IPS-20b (cell line): Measurements from ENCODE around the gene ACTN2.

Experiments
- H3K27ac ChIP-seq: one replicate; pipeline ENCODE4 v1.5.1; 2013; ENCODE audit warnings: low read length
- H3K27me3 ChIP-seq: 2 replicates; pipeline ENCODE4 v1.6.1; 2013; ENCODE audit warnings: mild to moderate bottlenecking, low read length, inconsistent platforms; ENCODE audit not compliant: insufficient read depth
- H3K36me3 ChIP-seq: 2 replicates; pipeline ENCODE4 v1.6.1; 2013; ENCODE audit warnings: low read depth, mild to moderate bottlenecking, inconsistent platforms, low read length, moderate library complexity; ENCODE audit not compliant: insufficient read depth
- H3K4me1 ChIP-seq: 2 replicates; pipeline ENCODE4 v1.6.1; 2013; ENCODE audit warnings: mild to moderate bottlenecking, control low read depth, inconsistent platforms, low read length, moderate library complexity; ENCODE audit not compliant: insufficient read depth
- H3K4me3 ChIP-seq: 2 replicates; pipeline ENCODE4 v1.5.1; 2013; ENCODE audit warnings: mild to moderate bottlenecking, low read length, inconsistent platforms
- H3K9ac ChIP-seq: 2 replicates; pipeline ENCODE4 v1.6.1; 2013; ENCODE audit warnings: low read depth, mild to moderate bottlenecking, inconsistent platforms, low read length, moderate library complexity
- H3K9me3 ChIP-seq: 2 replicates; pipeline ENCODE4 v1.6.1; 2013; ENCODE audit warnings: mild to moderate bottlenecking, low read depth, low read length, inconsistent platforms; ENCODE audit not compliant: insufficient read depth

ACTN2 gene

DNA sequence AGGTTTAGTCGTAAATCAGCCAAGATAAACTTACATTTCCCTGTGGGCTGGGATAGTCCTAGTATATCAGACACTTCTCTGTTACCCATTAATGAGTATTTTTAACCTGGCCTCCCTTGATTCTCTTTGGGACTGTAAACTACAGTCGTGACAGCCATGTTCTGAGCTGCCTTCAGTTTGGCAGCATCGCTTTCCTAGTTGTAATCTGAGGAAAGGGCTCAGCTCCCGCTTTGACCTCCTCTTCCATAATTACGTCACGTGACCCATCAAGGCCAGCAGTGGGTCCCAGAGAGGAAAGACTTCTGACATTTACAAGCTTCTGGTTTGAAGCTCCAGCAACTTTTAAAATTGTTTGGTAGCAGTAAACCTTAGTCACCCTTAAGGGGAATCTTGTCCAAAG, 74.2 kb downstream of the ACTN2 start:
- no peak overlapping the region for H3K27ac ChIP-seq
- H3K9me3 ChIP-seq: no peaks in the 10 kb centered on the region
- no peak overlapping the region for H3K4me3 ChIP-seq
- H3K4me1 ChIP-seq: no peaks in the 10 kb centered on the region
- no peaks in the 10 kb centered on the region for H3K27me3 ChIP-seq
- no peaks in the 10 kb centered on the region for H3K36me3 ChIP-seq
- no peak overlapping the region for H3K9ac ChIP-seq

DNA sequence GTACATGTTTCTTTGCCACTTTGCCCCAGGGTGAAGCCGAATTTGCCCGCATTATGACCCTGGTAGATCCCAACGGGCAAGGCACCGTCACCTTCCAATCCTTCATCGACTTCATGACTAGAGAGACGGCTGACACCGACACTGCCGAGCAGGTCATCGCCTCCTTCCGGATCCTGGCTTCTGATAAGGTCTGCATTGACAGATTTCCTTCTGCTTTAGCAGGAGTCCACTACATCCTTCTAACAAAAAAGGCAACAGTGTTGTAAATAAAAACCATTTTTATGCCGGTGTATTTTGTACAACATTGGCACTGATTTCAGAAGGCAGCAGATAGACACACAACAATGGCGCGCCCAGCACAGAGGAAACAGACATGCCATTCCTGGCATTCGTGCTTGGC, 74.7 kb downstream of the ACTN2 start:
- H3K27ac ChIP-seq: no peak overlapping the region
- H3K9me3 ChIP-seq: no peaks in the 10 kb centered on the region
- no peak overlapping the region for H3K4me3 ChIP-seq
- H3K4me1 ChIP-seq: no peaks in the 10 kb centered on the region
- no peaks in the 10 kb centered on the region for H3K36me3 ChIP-seq
- H3K27me3 ChIP-seq: no peaks in the 10 kb centered on the region
- no peak overlapping the region for H3K9ac ChIP-seq

DNA sequence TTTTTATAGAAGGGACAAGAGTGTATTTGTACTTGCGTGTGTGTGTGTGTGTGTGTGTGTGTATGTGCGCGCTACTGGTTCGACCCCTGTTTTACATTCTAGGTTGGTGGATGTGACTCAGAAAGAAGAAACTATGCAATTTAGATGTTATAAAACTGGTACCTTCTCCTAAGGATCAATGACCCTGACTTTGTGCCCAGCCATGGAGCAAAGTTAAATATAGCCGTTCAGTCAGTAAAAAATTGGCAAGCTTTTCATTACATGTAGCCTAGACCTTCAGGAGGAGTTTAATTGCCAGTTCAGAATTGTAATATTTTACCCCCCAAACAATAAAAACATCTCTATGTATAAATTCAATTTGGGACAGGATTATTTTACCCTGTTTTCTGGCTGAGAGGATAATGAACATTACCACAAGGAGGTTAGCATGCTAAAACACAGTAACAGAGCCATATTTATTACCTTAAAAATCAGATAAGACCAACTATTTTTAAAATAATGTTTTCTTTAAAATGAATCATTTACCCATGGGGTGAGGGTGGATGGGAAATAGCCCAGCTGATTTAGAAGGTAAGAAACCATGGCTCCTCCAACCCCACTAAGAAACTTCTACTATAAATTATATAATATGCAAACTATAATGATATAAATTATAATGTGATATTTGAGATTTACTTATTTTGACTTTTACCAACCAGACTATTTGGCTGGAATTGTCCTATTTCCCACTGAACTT, 75.3 kb downstream of the ACTN2 start:
- no peaks in the 10 kb centered on the region for H3K36me3 ChIP-seq
- H3K9ac ChIP-seq: no peak overlapping the region
- no peaks in the 10 kb centered on the region for H3K4me1 ChIP-seq
- H3K4me3 ChIP-seq: no peak overlapping the region
- no peaks in the 10 kb centered on the region for H3K9me3 ChIP-seq
- H3K27ac ChIP-seq: no peak overlapping the region
- no peaks in the 10 kb centered on the region for H3K27me3 ChIP-seq

DNA sequence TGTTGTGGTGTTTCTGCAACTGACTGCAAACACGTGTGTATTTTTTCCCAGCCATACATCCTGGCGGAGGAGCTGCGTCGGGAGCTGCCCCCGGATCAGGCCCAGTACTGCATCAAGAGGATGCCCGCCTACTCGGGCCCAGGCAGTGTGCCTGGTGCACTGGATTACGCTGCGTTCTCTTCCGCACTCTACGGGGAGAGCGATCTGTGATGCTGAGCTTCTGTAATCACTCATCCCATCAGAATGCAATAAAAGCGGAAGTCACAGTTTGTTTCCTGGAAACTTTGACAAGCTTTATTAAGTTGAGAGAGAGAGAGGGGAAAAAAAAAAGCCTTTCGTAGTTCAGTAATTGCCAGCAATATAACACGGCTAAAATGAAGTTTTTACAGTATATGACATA, 76.1 kb downstream of the ACTN2 start:
- no peak overlapping the region for H3K4me3 ChIP-seq
- no peaks in the 10 kb centered on the region for H3K4me1 ChIP-seq
- H3K27me3 ChIP-seq: no peaks in the 10 kb centered on the region
- H3K9ac ChIP-seq: no peak overlapping the region
- no peak overlapping the region for H3K27ac ChIP-seq
- H3K36me3 ChIP-seq: no peaks in the 10 kb centered on the region
- no peaks in the 10 kb centered on the region for H3K9me3 ChIP-seq

DNA sequence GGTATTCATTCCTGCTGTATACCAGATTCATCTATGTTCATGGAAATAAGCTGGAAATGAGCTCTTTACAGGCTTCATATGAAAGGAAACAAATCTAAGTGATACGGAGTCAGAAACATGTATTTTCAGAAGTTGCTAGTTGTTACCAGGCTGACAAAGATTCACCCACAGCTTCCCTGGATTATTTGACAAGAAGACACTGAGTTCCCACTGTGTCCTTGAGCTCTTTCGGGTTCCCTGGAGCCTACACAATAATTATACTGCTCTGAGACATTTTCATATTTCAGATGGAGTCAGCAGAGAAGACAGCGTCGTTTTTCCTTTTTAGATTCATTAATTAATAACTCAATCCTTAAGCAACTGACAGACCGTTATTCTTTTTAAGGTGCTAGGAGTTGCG, 79.5 kb downstream of the ACTN2 start:
- H3K36me3 ChIP-seq: no peaks in the 10 kb centered on the region
- no peak overlapping the region for H3K27ac ChIP-seq
- H3K9ac ChIP-seq: no peak overlapping the region
- no peaks in the 10 kb centered on the region for H3K4me1 ChIP-seq
- H3K4me3 ChIP-seq: no peak overlapping the region
- H3K27me3 ChIP-seq: no peaks in the 10 kb centered on the region
- H3K9me3 ChIP-seq: no peaks in the 10 kb centered on the region

DNA sequence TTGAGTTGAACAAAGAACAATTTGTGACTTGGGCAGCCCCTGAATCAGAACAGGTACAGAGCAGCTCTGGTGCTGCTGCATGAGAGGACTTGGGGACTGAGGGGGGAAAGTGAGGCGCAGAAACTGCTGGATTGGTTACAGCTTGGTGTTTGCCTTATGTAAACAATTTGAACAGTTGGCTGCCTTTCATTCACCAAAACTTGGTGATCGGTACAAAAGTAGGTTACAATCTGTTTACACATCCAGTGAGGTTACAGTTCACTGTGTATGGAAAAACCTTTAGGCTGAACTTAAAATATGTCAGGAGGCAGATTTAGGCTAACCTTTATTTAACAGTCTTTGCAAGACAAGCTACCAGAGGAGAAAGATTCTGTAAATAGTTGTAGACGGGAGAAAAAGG, 80.2 kb downstream of the ACTN2 start:
- Histone ChIP-seq H3K27me3 (no peaks in the 10 kb centered on the region), H3K36me3 (no peaks in the 10 kb centered on the region), H3K9ac (no peak overlapping the region), H3K4me1 (no peaks in the 10 kb centered on the region), H3K4me3 (no peak overlapping the region), H3K27ac (no peak overlapping the region), H3K9me3 (no peaks in the 10 kb centered on the region)

DNA sequence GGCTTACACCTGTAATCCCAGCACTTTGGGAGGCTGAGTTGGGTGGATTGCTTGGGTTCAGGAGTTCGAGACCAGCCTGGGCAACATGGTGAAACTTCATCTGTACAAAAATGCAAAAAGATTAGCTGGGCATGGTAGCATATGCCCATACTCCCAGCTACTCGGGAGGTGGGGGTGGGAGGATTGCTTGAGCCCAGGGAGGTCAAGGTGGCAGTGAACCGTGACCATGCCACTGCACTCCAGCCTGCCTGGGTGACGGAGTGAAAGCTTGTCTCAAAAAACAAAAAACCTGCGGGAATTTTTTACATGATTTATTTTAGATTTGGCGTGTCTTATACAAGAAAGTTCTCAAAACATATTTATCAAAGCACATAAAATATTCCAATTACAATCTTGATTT, 81.0 kb downstream of the ACTN2 start:
- H3K4me1 ChIP-seq: no peaks in the 10 kb centered on the region
- no peak overlapping the region for H3K27ac ChIP-seq
- no peaks in the 10 kb centered on the region for H3K36me3 ChIP-seq
- no peaks in the 10 kb centered on the region for H3K27me3 ChIP-seq
- no peaks in the 10 kb centered on the region for H3K9me3 ChIP-seq
- no peak overlapping the region for H3K4me3 ChIP-seq
- no peak overlapping the region for H3K9ac ChIP-seq

DNA sequence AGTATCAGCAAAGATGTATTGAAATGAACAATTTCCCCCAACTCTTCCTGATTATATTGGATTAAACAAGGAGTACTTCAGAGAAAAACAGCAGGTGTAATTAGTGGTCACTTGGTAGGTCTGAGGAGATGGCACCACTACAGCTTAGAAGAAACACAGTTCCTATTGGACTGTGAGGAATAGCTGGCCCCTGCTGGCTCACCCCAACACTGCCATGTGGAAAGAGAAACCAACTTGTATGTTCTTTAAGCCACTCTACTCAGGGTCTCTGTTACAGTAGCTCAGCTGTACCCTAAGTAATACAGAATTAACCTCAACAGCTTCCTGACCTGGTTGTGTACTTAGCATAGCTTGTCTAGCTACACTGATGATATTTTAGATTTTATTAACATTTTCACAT, 82.3 kb downstream of the ACTN2 start:
- H3K4me1 ChIP-seq: no peaks in the 10 kb centered on the region
- H3K36me3 ChIP-seq: no peaks in the 10 kb centered on the region
- H3K27ac ChIP-seq: no peak overlapping the region
- no peaks in the 10 kb centered on the region for H3K9me3 ChIP-seq
- no peak overlapping the region for H3K4me3 ChIP-seq
- H3K9ac ChIP-seq: no peak overlapping the region
- no peaks in the 10 kb centered on the region for H3K27me3 ChIP-seq

DNA sequence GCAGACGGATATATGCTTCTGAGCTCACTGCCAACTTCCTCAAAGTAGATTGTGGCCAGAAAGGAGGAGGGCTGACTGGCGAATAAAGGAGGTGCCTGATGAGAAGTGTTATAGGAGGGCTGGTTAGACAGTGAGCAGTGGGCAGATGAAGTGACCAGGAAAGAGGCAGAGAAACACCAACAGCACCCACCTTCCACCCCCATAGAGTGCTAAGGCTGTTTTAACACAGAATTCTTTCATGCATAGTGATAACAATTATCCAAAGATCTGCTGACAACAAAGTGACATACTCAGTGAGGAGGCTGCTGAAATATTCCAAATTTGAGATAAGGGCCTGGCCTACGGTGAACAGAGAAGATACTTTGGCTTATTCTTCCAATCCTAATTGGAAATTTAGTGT, 87.6 kb downstream of the ACTN2 start:
- H3K4me1 ChIP-seq: no peaks in the 10 kb centered on the region
- no peak overlapping the region for H3K9ac ChIP-seq

DNA sequence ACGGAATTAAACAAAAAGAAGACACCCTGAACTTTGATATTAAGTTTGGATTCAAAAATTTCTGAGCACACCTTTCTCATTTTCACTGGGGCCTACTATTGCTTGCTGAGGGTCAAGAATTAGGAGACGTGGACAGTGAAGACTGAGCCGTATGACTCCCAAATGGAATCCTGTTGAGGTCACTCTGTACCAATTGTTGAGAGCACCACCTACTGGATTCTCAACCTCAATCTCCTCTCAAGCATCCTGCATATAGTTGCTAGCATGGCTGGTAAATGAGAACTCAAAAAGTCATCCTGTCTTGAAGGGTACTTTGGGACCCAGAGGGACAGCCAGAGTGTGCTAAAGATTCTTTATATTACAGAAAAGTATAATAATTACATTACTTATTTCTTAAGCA, 88.6 kb downstream of the ACTN2 start:
- H3K4me3 ChIP-seq: no peak overlapping the region
- H3K27me3 ChIP-seq: no peaks in the 10 kb centered on the region
- H3K36me3 ChIP-seq: no peaks in the 10 kb centered on the region
- H3K9ac ChIP-seq: no peak overlapping the region
- H3K9me3 ChIP-seq: peaks cover 18% of the 10 kb centered on the region; the same call in 1 of the 2 replicates
- H3K4me1 ChIP-seq: no peaks in the 10 kb centered on the region
- H3K27ac ChIP-seq: no peak overlapping the region

More for the DNA sequence above, 87.6 kb downstream of the ACTN2 start:
- Histone ChIP-seq H3K27me3 (no peaks in the 10 kb centered on the region), H3K9me3 (peaks cover 13% of the 10 kb centered on the region; the same call in 1 of the 2 replicates), H3K27ac (no peak overlapping the region), H3K36me3 (no peaks in the 10 kb centered on the region), H3K4me3 (no peak overlapping the region)

DNA sequence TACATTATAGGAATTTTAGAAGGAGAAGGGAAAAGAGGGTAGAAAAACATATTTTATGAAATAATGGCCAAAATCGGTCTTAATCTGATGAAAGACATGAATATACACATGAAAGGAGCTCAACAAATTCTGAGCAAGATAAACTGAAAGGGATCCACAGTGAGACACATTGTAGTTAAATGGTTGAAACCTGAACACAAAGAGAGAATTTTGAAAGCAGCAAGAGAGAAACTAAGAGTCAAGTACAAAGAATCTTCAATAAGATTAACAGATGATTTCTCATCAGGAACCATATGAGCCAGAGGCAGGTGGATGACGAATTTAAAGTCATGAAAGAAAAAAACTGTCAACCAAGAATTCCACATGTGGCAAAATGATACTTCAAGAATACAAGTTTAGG, 93.0 kb downstream of the ACTN2 start:
- no peak overlapping the region for H3K27ac ChIP-seq
- H3K9me3 ChIP-seq: peaks cover 21% of the 10 kb centered on the region; the same call in 1 of the 2 replicates
- no peaks in the 10 kb centered on the region for H3K27me3 ChIP-seq
- H3K36me3 ChIP-seq: no peaks in the 10 kb centered on the region
- no peaks in the 10 kb centered on the region for H3K4me1 ChIP-seq
- no peak overlapping the region for H3K4me3 ChIP-seq
- no peak overlapping the region for H3K9ac ChIP-seq

DNA sequence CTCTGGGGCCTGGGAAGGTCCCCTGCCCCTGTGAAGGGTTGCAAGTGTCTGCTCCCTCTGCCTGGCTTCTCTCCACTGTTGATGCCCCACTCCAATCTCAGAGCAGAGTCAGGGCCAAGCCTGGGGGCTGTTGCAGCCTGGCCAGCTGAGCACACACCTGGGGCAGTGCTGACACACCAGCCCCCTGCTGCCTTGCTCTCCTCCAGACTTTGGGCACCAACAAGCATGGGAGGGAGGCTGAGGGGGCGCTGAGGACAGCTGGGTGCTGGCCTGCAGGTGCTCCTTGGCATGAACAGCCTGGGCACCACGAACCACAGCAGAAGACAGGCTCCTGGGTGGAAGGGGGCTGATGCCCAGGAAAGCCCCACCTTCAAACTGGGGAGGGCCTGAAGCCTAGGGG, 99.2 kb downstream of the ACTN2 start:
- Histone ChIP-seq H3K36me3 (no peaks in the 10 kb centered on the region), H3K4me1 (no peaks in the 10 kb centered on the region), H3K9me3 (no peaks in the 10 kb centered on the region), H3K9ac (no peak overlapping the region), H3K27ac (no peak overlapping the region), H3K27me3 (no peaks in the 10 kb centered on the region), H3K4me3 (no peak overlapping the region)
